Stromal cell of bone marrow (primary cell): Measurements from ENCODE around the gene RNF223.
"Not testable (repeated sequence)": the region's sequence is repeated elsewhere in the genome, so short reads cannot be mapped to it uniquely, and the experiment has no call there.

Source experiments
- DNase-seq: peaks from one replicate; pipeline ENCODE4 v3.0.0-alpha.2; 2012; ENCODE audit warnings: low read depth

The RNF223 gene

GRCh38 chr1:1072299-1072848, 1.7 kb downstream of the RNF223 start:
- no peak for DNase-seq

- no peak for DNase-seq
Measured at GRCh38 chr1:1071486-1072298, 2.4 kb downstream of the RNF223 start.

- no peak for DNase-seq
Measured at GRCh38 chr1:1069711-1070676, 4.1 kb downstream of the RNF223 start.

- no peak for DNase-seq
Measured at GRCh38 chr1:1069056-1069710, 4.9 kb downstream of the RNF223 start.

GRCh38 chr1:1068517-1069055, 5.5 kb downstream of the RNF223 start:
- no peak for DNase-seq

- no peak for DNase-seq
Measured at GRCh38 chr1:1067860-1068516, 6.1 kb downstream of the RNF223 start.

GRCh38 chr1:1067284-1067859, 6.7 kb downstream of the RNF223 start:
- no peak for DNase-seq

- DNase-seq, result no peak
Measured at GRCh38 chr1:1066403-1067283, 7.5 kb downstream of the RNF223 start.

GRCh38 chr1:1065940-1066304, 8.2 kb downstream of the RNF223 start:
- not testable (repeated sequence) for DNase-seq

- no peak for DNase-seq
Measured at GRCh38 chr1:1065265-1065939, 8.7 kb downstream of the RNF223 start.

- no peak for DNase-seq
Measured at GRCh38 chr1:1063945-1064831, 9.9 kb downstream of the RNF223 start.

GRCh38 chr1:1063261-1063944, 10.7 kb downstream of the RNF223 start:
- DNase-seq, result no peak

GRCh38 chr1:1062348-1063163, 11.6 kb downstream of the RNF223 start:
- no peak for DNase-seq

- no peak for DNase-seq
Measured at GRCh38 chr1:1061682-1062345, 12.3 kb downstream of the RNF223 start.

- no peak for DNase-seq
Measured at GRCh38 chr1:1060281-1061000, 13.7 kb downstream of the RNF223 start.
